ENCODE measurements around the gene DCAF12.

The DCAF12 gene

DNA sequence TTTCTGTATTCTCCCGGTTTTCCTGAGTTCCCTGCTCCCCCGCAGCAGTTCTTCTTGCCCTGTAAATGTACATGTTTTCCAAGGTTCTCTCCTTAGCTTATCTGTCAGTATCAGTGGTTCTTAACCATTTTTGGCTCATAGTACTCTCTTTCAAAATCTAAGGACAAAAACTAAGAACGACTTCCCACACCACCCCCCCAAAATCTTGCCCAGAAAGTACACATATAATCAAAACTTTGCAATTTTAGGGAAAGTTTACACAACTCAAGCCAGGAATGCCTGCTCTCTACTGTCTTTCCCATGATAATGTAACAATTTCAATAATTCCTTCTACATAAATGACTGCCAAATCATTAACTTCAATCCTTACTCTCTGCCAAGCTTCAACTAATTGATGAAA lies 4.5 kb downstream of the DCAF12 start:
- Histone ChIP-seq H3K27ac (ENCODE audit: low read depth, low read length) (no peak overlapping the region), H3K4me3 (ENCODE audit: low read length) (no peak overlapping the region), H3K4me2 (ENCODE audit: low read length) (no peak overlapping the region), H3K9me3 (ENCODE audit: control insufficient read depth, insufficient read depth, low read length) (no peaks in the 10 kb centered on the region), H3K4me1 (ENCODE audit: control insufficient read depth, low read length) (peaks cover 28% of the 10 kb centered on the region), H4K20me1 (ENCODE audit: control insufficient read depth, insufficient read depth, low read depth, low read length) (peaks cover 24% of the 10 kb centered on the region), H3K36me3 (ENCODE audit: control insufficient read depth, low read length) (peaks cover 91% of the 10 kb centered on the region), H3K79me2 (ENCODE audit: control insufficient read depth, low read length) (peaks cover 94% of the 10 kb centered on the region), H3F3A (ENCODE audit: control insufficient read depth, insufficient read depth) (peaks cover 17% of the 10 kb centered on the region), H3K9me2 (replicated peaks; ENCODE audit: control insufficient read depth, low read length) (no peaks in the 10 kb centered on the region), H3K27me3 (ENCODE audit: control insufficient read depth, low read length) (no peaks in the 10 kb centered on the region)
- no peak for TF ChIP-seq EZH2phosphoT487 (IDR thresholded peaks at IDR 0.05; ENCODE audit: borderline replicate concordance, low read length)
- no peak for TF ChIP-seq CTCF (IDR thresholded peaks at IDR 0.05; ENCODE audit: low read depth, low read length, poor library complexity, severe bottlenecking)

DNA sequence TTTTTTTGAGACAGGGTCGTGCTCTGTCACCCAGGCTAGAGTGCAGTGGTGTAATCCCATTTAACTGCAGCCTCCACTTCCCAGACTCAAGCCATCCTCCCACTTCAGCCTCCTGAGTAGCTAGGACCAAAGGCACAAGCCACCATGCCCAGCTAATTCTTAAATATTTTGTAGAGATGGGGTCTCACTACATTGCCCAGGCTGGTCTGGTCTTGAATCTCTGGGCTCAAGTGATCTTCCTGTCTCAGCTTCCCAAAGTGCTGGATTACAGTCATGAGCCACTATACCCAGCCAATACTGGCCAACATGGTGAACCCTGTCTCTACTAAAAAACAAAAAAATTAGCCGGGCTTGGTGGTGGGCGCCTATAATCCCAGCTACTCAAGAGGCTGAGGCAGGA lies 6.8 kb downstream of the DCAF12 start:
- Histone ChIP-seq H3K27ac (ENCODE audit: low read depth, low read length) (no peak overlapping the region), H3K4me3 (ENCODE audit: low read length) (no peak overlapping the region), H3K4me1 (ENCODE audit: control insufficient read depth, low read length) (peaks cover 21% of the 10 kb centered on the region), H3K9me2 (replicated peaks; ENCODE audit: control insufficient read depth, low read length) (no peaks in the 10 kb centered on the region), H3K27me3 (ENCODE audit: control insufficient read depth, low read length) (no peaks in the 10 kb centered on the region), H4K20me1 (ENCODE audit: control insufficient read depth, insufficient read depth, low read depth, low read length) (peaks cover 14% of the 10 kb centered on the region), H3F3A (ENCODE audit: control insufficient read depth, insufficient read depth) (peaks cover 9% of the 10 kb centered on the region), H3K9me3 (ENCODE audit: control insufficient read depth, insufficient read depth, low read length) (no peaks in the 10 kb centered on the region), H3K36me3 (ENCODE audit: control insufficient read depth, low read length) (peaks cover 88% of the 10 kb centered on the region), H3K79me2 (ENCODE audit: control insufficient read depth, low read length) (peaks cover 95% of the 10 kb centered on the region), H3K4me2 (ENCODE audit: low read length) (no peak overlapping the region)
- TF ChIP-seq CTCF (IDR thresholded peaks at IDR 0.05; ENCODE audit: low read depth, low read length, poor library complexity, severe bottlenecking) = no peak
- TF ChIP-seq EZH2phosphoT487 (IDR thresholded peaks at IDR 0.05; ENCODE audit: borderline replicate concordance, low read length) = no peak

DNA sequence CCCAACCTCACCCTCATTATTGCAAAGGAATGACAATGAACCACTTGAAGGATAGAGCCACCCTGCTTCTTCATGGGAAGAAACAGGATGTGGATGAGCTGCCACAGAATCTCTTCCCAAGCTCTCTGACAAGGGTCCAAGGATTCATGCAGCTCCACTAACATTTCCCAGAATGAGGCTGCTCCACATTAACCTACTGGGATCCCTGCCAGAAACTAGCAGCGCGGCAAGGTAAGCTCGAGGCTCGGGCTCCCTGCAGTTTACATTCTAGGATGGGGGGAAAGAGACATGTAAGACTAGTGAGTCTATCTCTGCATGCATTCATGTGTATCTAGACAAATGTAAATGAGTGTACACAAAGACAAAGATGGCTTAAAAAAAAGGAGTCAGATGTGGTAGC lies 12.1 kb downstream of the DCAF12 start:
- H3K4me3 ChIP-seq (ENCODE audit: low read length) = no peak overlapping the region
- H3K79me2 ChIP-seq (ENCODE audit: control insufficient read depth, low read length) = peaks cover 93% of the 10 kb centered on the region
- peaks cover 78% of the 10 kb centered on the region for H3K36me3 ChIP-seq (ENCODE audit: control insufficient read depth, low read length)
- H3K9me2 ChIP-seq (replicated peaks; ENCODE audit: control insufficient read depth, low read length) = no peaks in the 10 kb centered on the region
- TF ChIP-seq EZH2phosphoT487 (IDR thresholded peaks at IDR 0.05; ENCODE audit: borderline replicate concordance, low read length) = no peak
- no peak overlapping the region for H3K4me2 ChIP-seq (ENCODE audit: low read length)
- H3K9me3 ChIP-seq (ENCODE audit: control insufficient read depth, insufficient read depth, low read length) = no peaks in the 10 kb centered on the region
- H4K20me1 ChIP-seq (ENCODE audit: control insufficient read depth, insufficient read depth, low read depth, low read length) = peaks cover 10% of the 10 kb centered on the region; the same call in 1 of the 2 replicates
- no peak overlapping the region for H3K27ac ChIP-seq (ENCODE audit: low read depth, low read length)
- no peaks in the 10 kb centered on the region for H3K4me1 ChIP-seq (ENCODE audit: control insufficient read depth, low read length)
- no peaks in the 10 kb centered on the region for H3K27me3 ChIP-seq (ENCODE audit: control insufficient read depth, low read length)
- H3F3A ChIP-seq (ENCODE audit: control insufficient read depth, insufficient read depth) = no peaks in the 10 kb centered on the region

GRCh38 chr9:34106110-34106509 lies 20.4 kb downstream of the DCAF12 start:
- no peak for TF ChIP-seq EZH2phosphoT487 (IDR thresholded peaks at IDR 0.05; ENCODE audit: borderline replicate concordance, low read length)
- TF ChIP-seq CTCF (IDR thresholded peaks at IDR 0.05; ENCODE audit: low read depth, low read length, poor library complexity, severe bottlenecking) = no peak
- Histone ChIP-seq H3K36me3 (ENCODE audit: control insufficient read depth, low read length) (peaks cover 84% of the 10 kb centered on the region), H4K20me1 (ENCODE audit: control insufficient read depth, insufficient read depth, low read depth, low read length) (peaks cover 3% of the 10 kb centered on the region; the same call in 1 of the 2 replicates), H3K4me2 (ENCODE audit: low read length) (no peak overlapping the region), H3K27me3 (ENCODE audit: control insufficient read depth, low read length) (no peaks in the 10 kb centered on the region), H3K4me3 (ENCODE audit: low read length) (no peak overlapping the region), H3K79me2 (ENCODE audit: control insufficient read depth, low read length) (peaks cover 35% of the 10 kb centered on the region), H3K4me1 (ENCODE audit: control insufficient read depth, low read length) (peaks cover 6% of the 10 kb centered on the region), H3K27ac (ENCODE audit: low read depth, low read length) (no peak overlapping the region), H3K9me3 (ENCODE audit: control insufficient read depth, insufficient read depth, low read length) (no peaks in the 10 kb centered on the region), H3F3A (ENCODE audit: control insufficient read depth, insufficient read depth) (no peaks in the 10 kb centered on the region), H3K9me2 (replicated peaks; ENCODE audit: control insufficient read depth, low read length) (no peaks in the 10 kb centered on the region)

All from DOHH2 (cell line).